Keratinocyte (primary cell): ENCODE results near the gene ACBD6. TPM values are rescaled to one million over a fixed set of nuclear protein-coding genes. Genes with fewer than 3 reads are reported as not detected.

Experiments
- DNase-seq: peaks from one replicate; pipeline ENCODE4 v3.0.0-alpha.2; 2011; ENCODE audit warnings: low read depth, missing footprints, low spot score
- FAIRE-seq: peaks from 2 replicates; lab custom pipeline; 2011; peaks lifted over from hg19 to GRCh38; lab: Jason Lieb, UNC
- H2AFZ ChIP-seq: 2 replicates; pipeline ENCODE4 v1.6.0; 2012; ENCODE audit warnings: low read length, control low read depth, inconsistent platforms; ENCODE audit not compliant: control insufficient read depth
- H3K27ac ChIP-seq: 2 replicates; pipeline ENCODE4 v1.5.1; 2011; ENCODE audit warnings: low read length; ENCODE audit not compliant: control insufficient read depth, insufficient read depth
- H3K27me3 ChIP-seq: 3 replicates; pipeline ENCODE4 v1.6.0; 2011; ENCODE audit warnings: low read length; ENCODE audit not compliant: control insufficient read depth, insufficient read depth; ENCODE audit errors: extremely low read depth
- H3K36me3 ChIP-seq, 2 experiments: 2 replicates in 1 of 2; 3 replicates in 1 of 2; pipeline ENCODE4 v1.5.1; 2011; ENCODE audit warnings: low read length in 2 of 2, mild to moderate bottlenecking in 1 of 2; ENCODE audit not compliant: control insufficient read depth in 2 of 2, insufficient read depth in 2 of 2; ENCODE audit errors: extremely low read depth in 1 of 2
- H3K4me1 ChIP-seq: 3 replicates; pipeline ENCODE4 v1.5.1; 2011; ENCODE audit warnings: low read length; ENCODE audit not compliant: control insufficient read depth, insufficient read depth; ENCODE audit errors: extremely low read depth
- H3K4me2 ChIP-seq: 3 replicates; pipeline ENCODE4 v1.6.0; 2011; ENCODE audit warnings: low read depth, low read length; ENCODE audit not compliant: control insufficient read depth, insufficient read depth; ENCODE audit errors: extremely low read depth
- H3K4me3 ChIP-seq, 3 experiments: fragments of 200-600 bp in 1 of 3; sonication (generic) in 1 of 3; 2 replicates in 2 of 3; 3 replicates in 1 of 3; pipeline ENCODE4 v1.5.1; 2011 to 2016; ENCODE audit warnings: low read length in 3 of 3, mild to moderate bottlenecking in 3 of 3, control low read depth in 2 of 3, inconsistent platforms in 1 of 3, low read depth in 1 of 3, mixed read lengths in 1 of 3, mixed run types in 1 of 3, moderate library complexity in 1 of 3; ENCODE audit not compliant: control insufficient read depth in 2 of 3, insufficient read depth in 2 of 3; ENCODE audit errors: extremely low read depth in 1 of 3
- H3K79me2 ChIP-seq: 2 replicates; pipeline ENCODE4 v1.6.0; 2012; ENCODE audit warnings: low read length; ENCODE audit not compliant: control insufficient read depth, insufficient read depth
- H3K9ac ChIP-seq: 3 replicates; pipeline ENCODE4 v1.6.0; 2011; ENCODE audit warnings: low read length; ENCODE audit not compliant: control insufficient read depth, insufficient read depth; ENCODE audit errors: extremely low read depth
- H3K9me1 ChIP-seq: 3 replicates; pipeline ENCODE4 v1.6.0; 2011; ENCODE audit warnings: low read length; ENCODE audit not compliant: control insufficient read depth, insufficient read depth; ENCODE audit errors: extremely low read depth
- H3K9me3 ChIP-seq: 2 replicates; pipeline ENCODE4 v1.5.1; 2012; ENCODE audit warnings: low read depth, low read length; ENCODE audit not compliant: control insufficient read depth
- H4K20me1 ChIP-seq: 3 replicates; pipeline ENCODE4 v1.6.0; 2011; ENCODE audit warnings: low read length; ENCODE audit not compliant: control insufficient read depth, insufficient read depth; ENCODE audit errors: extremely low read depth
- CTCF ChIP-seq, 3 experiments: IDR thresholded peaks in 1 of 3; conservative IDR thresholded peaks in 1 of 3; optimal IDR thresholded peaks in 1 of 3; 2 replicates in 2 of 3; 3 replicates in 1 of 3; pipeline versions ENCODE3 to v1.5.1; 2011; ENCODE audit warnings: low read length in 3 of 3, mild to moderate bottlenecking in 3 of 3, moderate library complexity in 2 of 3, control low read depth in 1 of 3, inconsistent platforms in 1 of 3; ENCODE audit not compliant: insufficient read depth in 2 of 3; ENCODE audit errors: extremely low read depth in 1 of 3
- EZH2 ChIP-seq: IDR thresholded peaks from one replicate; pipeline ENCODE4 v1.6.1; 2012; ENCODE audit warnings: inconsistent platforms, mild to moderate bottlenecking, low read length, moderate library complexity
- dilution Hi-C: fragments of 300-500 bp; cut with MboI; formaldehyde crosslinking; loops from one replicate; pipeline ENCODE4 v1.7.0; 2020; ENCODE audit warnings: low sequenced_read_pairs; ENCODE audit not compliant: extremely low pct_ligation_motif_present
- polyA plus RNA-seq, 5 experiments: library from polyadenylated mRNA; depleted of rRNA in 3 of 5; stranded (reverse) in 3 of 5; stranded (forward) in 1 of 5; unstranded in 1 of 5; fragments of >200 nt; gene quantifications; 1 replicate in 1 of 5; 2 replicates in 3 of 5; 3 replicates in 1 of 5; pipeline versions ENCODE4 v1.2.1 to v1.2.3, GENCODE V29; 2011 to 2012; ENCODE audit warnings: missing spikeins in 2 of 5, low read depth in 1 of 5, low replicate concordance in 1 of 5

Gene ACBD6
- polyA plus RNA-seq, 1 donor (not counting 4 experiments of a cell fraction or from before 2014, with no cell fraction given): 47.5 TPM

GRCh38 chr1:180542838-180543145 lies 40.4 kb upstream of the ACBD6 start:
- H3K36me3 ChIP-seq: no peaks in the 10 kb centered on the region
- FAIRE-seq (no peak), DNase-seq (no peak)
- H4K20me1 ChIP-seq: no peaks in the 10 kb centered on the region
- H3K79me2 ChIP-seq: no peaks in the 10 kb centered on the region
- no peaks in the 10 kb centered on the region for H3K9me3 ChIP-seq
- no peak overlapping the region for H3K4me3 ChIP-seq
- no peak overlapping the region for H3K4me2 ChIP-seq
- no peak for TF ChIP-seq CTCF (optimal IDR thresholded peaks at IDR 0.05 in 1 of 3, IDR thresholded peaks at IDR 0.05 in 1 of 3, conservative IDR thresholded peaks at IDR 0.05 in 1 of 3; ENCODE audit: extremely low read depth in 1 of 3, insufficient read depth in 2 of 3, low read length in 3 of 3)
- TF ChIP-seq EZH2: no peak
- H3K27me3 ChIP-seq: no peaks in the 10 kb centered on the region
- H3K9ac ChIP-seq: no peak overlapping the region
- dilution Hi-C loops: no loop called here
- no peak overlapping the region for H3K27ac ChIP-seq
- no peak overlapping the region for H2AFZ ChIP-seq
- H3K9me1 ChIP-seq: no peaks in the 10 kb centered on the region
- H3K4me1 ChIP-seq: no peaks in the 10 kb centered on the region

GRCh38 chr1:180542113-180542837 lies 39.9 kb upstream of the ACBD6 start:
- Histone ChIP-seq H3K9me3 (no peaks in the 10 kb centered on the region), H3K27me3 (no peaks in the 10 kb centered on the region), H3K4me1 (no peaks in the 10 kb centered on the region), H3K36me3 (no peaks in the 10 kb centered on the region), H4K20me1 (no peaks in the 10 kb centered on the region), H3K9me1 (no peaks in the 10 kb centered on the region), H3K4me3 (no peak overlapping the region), H3K9ac (no peak overlapping the region), H3K4me2 (no peak overlapping the region), H2AFZ (no peak overlapping the region), H3K27ac (no peak overlapping the region), H3K79me2 (no peaks in the 10 kb centered on the region)
- TF ChIP-seq EZH2 (no peak), CTCF (optimal IDR thresholded peaks at IDR 0.05 in 1 of 3, IDR thresholded peaks at IDR 0.05 in 1 of 3, conservative IDR thresholded peaks at IDR 0.05 in 1 of 3; ENCODE audit: extremely low read depth in 1 of 3, insufficient read depth in 2 of 3, low read length in 3 of 3) (no peak)
- dilution Hi-C loops: no loop called here
- no peak for DNase-seq
- FAIRE-seq: no peak
